MV-4-11 (cell line): ENCODE data around the gene CNTN3.
A peak's percentile ranks its signal among the peaks of the same experiment; 100 is the strongest.

Source experiments
- DNase-seq: peaks from one replicate; lab custom pipeline; 2025; lab: John Stamatoyannopoulos, UW

The CNTN3 gene

GRCh38 chr3:74614107-74614967, at the start of gene CNTN3:
TSS of gene CNTN3 (minus strand) at chr3:74614659. CDS start at chr3:74521112, 93,547 bp downstream.
- DNase-seq: no peak

DNA sequence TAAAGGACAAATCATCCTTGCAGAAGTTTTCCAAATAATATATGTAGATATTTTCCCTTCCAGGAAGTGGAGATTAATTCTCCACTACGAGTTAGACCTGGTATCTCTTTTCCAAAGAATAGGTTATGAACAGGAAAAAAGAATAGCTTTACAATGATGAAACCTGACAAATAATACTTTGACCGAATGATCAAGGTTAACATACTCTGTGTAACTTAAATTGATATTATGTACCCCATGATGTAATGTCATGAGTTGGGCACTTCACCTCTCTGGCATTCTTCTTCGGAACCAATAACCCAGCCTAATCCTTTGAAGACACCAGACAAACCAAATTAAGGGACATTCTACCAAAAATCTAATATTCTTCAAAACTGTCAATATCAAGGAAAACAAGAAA, 48.7 kb upstream of the CNTN3 start:
- no peak for DNase-seq

DNA sequence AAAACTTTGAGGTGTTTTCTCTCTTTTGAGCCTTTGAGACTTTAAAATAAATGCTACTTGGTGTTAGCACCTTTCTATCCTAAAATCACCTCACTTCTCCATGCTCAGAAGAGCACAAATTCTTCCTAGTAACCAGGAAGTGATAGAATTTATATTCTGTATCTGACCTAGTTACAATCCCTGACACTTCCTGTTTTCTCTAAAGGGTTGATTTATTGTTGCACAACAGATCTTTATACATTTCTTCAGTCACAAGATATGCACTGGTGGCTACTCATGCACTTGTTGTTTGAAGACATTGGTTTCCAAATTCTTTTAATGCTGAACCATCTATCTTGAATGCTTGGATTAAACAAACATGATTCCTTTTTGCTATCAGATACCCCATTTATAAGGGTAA, 47.2 kb upstream of the CNTN3 start:
- peak; percentile 71 for DNase-seq

GRCh38 chr3:74651885-74652284, 37.4 kb upstream of the CNTN3 start:
- peak; percentile 1 for DNase-seq

DNA sequence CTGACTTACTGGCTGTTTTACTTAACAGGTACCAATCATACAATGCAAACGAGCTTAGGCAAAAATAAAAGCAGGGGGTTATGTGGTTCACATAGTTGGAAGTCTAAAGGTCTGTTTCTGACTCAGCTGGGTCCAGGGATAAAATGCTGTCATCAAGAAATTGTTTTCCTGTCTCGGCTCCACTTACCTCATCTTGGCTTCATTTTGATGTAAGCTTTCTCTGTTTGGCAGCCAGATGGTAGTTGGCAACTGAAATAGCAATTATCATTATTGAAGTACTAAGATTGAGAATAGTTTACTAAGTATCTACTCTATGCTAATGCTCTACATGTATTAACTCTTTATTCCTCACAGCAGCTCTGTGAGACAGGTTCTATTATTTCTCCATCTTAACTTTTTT, 36.8 kb upstream of the CNTN3 start:
- no peak for DNase-seq

GRCh38 chr3:74648107-74648506, 33.6 kb upstream of the CNTN3 start:
- no peak for DNase-seq

DNA sequence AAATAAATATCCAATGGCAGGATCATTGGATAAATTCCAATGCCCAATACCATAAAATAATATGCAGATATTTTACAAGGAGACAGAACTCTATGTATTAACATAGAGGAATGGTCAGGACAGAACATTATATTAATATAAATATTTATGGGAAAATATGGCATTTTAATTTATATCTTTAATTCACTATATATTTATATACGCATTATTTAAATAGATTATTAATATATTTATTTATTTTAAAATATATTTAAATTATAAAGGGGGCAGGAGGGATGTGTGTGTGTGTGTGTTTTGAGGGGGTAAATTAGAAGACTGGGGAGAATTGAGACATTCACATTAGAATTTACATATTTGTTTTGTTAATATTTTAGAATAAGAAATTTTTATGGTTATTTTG, 31.6 kb upstream of the CNTN3 start:
- no peak for DNase-seq

GRCh38 chr3:74643636-74644035, 29.2 kb upstream of the CNTN3 start:
- DNase-seq: no peak

- DNase-seq: no peak
Observed at GRCh38 chr3:74642876-74643275, 28.4 kb upstream of the CNTN3 start.

DNA sequence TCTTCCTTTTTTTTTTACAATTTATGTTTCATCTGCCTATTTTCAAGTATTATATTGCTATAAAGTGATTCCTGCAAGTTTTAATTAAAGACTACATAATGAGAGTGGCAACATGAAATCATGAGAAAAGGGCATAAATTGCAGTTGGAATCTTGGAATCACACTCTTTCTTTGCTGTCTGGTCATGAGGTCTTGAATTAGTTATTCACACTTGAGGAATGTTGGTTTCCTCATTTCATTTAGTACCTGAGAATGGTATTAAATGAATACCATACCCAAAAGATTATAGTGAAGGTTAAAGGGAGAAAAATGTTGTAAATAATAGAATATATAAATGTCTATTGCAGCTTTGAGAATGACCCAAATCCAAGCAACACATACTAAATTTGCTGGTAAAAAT, 25.8 kb upstream of the CNTN3 start:
- no peak for DNase-seq

DNA sequence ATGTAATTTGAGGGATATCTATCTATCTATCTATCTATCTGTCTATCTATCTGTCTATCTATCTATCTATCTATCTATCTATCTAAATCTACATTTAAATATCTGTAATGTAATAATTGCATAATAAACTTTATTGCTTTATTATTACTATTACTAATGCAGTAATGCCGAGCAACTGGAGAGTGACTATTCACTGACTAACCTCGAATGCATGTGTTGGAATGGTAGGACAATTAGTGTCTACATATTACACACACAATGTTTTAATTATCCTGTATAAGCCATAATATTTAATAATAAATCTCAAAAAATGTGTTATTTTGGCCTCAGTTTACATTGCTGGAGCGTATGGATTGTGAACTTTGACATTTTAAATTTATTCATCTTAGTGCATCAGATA, 25.2 kb upstream of the CNTN3 start:
- no peak for DNase-seq

- DNase-seq: no peak
Observed at GRCh38 chr3:74636981-74637380, 22.5 kb upstream of the CNTN3 start.

- DNase-seq: no peak
Observed at GRCh38 chr3:74633021-74633420, 18.6 kb upstream of the CNTN3 start.

DNA sequence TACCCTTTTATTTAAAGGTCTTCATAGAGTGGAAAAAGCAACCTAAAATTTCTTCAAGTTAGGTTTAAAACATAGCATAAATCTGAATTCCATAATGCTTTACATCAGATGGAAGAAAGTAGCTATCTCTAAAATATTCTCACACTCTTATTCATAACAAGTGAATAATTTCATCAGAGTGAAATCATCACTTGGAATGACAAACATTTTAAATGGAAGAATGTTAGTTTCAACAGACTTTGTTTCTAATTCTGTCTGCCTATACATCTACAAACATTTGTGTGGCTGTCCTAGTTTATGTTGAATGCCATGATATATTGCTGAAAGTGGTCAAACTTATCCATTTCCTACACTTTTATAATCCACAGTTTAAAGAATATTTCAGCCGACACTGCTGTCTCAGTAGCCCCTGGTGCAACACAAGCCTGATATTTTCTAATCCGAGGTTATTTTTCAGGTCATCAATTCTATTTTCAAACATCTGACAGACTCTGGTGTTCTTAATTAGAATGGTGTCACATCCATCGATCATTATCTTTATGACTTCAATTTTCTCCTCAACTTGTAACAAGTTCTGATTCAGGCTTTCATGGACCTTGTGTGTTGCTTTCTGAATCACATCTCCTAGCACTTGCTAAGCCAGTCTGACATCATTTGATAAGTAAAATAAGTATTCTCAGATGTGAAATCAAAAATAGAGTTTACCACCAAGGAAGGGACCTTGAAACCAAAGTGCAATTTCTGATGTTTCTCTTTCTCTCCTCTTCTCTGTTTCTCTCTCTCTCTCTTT, 17.1 kb upstream of the CNTN3 start:
- DNase-seq: no peak

DNA sequence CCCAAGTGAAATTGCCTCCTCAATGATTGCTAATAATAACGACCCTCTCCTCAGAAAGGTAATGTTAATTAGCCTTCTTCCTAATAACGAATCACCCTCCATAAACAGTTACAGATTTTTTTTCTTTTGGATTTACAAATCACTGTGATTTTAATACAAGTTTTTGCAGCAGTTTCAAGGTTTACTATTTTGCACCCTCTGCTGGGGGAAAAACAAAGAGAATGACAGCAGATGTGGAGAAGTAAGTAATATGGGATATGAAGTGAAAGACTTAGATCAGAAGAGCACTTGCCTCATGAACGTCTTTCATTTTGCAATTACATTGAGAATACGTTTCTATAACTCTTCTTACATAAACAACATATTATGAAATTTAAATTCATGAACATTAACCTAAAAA, 16.1 kb upstream of the CNTN3 start:
- no peak for DNase-seq

DNA sequence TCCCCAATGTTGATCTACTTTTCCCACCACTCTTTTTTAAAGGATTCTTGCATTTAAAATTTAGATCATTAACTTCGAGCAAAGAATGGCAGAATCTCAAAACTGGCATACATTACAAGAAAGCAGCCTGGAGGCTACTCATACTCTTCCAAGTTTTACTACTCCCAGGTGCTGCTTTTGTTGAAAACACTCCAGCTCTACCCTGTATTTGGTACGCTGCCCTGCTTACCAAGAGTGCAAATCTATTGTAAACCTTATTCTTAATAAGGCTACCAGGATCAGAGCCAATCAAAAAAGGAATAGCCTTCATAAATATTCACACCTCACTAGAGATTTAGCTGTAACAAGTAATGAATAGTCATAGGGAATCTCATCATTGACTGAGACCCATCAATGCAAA, 11.6 kb upstream of the CNTN3 start:
- no peak for DNase-seq

DNA sequence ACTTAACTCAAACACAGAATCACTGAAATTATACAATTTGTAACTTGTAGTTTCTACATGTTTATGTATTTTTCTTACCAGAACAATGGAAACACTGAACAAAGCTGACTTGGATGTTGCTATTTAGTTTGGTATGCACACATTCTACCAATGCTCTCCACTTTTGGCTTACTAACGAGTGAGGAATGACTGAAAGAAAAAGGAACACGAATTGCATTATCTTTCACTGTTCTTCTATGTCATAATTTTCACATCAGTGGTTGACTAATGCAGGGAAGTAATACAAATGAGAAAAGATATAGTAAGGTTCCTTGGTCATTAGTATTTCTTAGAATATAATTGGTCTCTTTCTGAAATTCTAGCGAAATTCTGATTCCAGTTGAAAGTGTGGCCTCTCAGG, 9.8 kb upstream of the CNTN3 start:
- DNase-seq: no peak

DNA sequence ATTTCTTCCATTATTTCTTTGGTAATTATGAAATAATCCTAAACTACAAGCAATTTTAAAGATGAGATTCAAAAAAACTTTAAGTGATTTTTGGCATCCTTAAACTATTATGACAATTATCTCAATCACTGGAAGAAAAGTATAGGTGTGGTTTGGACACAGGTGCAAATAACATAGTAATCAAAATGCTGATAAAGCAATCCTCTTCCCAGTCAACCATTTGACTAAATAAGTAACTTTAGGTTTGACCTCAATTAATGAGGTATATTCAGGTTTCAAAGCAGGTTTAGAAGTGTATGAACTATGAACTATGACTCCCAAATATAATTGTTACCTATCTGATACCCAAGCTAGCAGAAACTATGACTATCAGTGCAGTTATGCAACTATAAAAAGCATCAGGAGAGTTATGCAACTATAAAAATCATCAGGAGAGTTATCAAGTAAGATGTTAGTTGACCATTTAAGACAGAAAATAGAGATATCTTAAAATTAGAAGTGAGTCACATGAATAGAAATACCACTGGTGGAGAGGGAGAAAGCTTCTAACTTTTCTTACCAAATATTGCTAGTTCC, 8.9 kb upstream of the CNTN3 start:
- no peak for DNase-seq

DNA sequence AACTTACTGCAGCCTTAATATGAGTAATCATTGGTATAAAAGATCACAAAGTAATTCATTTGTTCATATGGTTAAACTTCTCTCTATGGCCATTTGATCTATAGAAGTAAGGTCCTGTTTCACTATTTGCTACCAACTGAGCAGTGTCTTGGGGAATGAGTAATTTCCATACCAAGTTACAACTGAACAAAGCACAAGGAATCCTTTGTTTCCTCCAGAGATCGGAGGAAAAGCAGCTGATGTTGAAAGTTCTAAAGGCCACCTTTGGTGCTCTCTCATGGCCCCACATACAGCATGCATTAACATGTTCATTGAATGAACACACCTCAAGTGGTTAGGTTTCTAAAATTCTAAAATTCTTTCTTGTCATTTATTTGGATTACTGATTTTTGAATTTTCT, 7.1 kb upstream of the CNTN3 start:
- no peak for DNase-seq

DNA sequence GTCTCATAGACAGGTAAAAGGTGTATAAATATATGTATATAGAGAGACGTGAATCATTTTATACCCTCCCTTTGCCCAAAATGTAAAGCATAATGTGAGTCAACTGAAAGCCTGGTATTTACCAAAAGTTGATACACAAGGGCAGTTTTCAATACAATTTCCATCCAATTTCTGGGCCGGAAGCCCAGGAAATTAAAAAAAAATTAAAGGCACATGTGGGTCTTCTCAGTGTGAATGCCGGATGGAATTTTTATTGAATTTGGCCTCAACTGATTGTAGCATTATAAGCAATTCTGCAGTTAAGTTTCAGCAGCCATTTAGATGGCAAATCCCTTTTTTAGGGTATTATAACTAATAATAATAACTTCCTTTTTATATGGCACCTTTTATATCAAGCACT, 3.3 kb upstream of the CNTN3 start:
- no peak for DNase-seq

DNA sequence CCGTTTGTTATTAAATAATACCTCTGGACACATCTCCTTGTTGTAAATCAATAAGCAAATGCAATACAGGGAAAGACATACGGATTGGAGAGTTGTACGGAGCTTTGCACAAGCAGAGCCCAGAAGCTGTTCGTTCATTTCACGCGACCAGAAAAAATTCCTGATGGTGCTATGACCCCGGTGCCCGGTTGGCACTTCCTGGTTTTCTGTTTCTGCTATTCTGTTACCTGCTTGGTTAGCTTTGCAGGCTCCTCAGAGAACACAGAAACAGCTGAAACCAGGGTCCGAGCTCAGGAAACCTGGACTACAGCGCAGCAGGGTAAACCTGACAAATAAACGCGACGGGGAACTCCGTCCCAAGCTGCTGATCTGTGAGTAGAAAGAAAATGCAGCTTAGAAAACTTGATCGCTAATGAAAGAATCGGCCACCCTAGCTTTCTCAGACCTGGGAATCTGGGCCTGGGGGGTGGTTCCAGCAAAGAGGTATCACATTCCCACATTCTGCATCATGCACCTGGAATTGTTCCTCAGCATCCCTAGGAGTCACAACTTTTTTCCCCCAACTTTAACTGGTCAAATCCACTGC, 845 bp downstream of the CNTN3 start:
- no peak for DNase-seq

DNA sequence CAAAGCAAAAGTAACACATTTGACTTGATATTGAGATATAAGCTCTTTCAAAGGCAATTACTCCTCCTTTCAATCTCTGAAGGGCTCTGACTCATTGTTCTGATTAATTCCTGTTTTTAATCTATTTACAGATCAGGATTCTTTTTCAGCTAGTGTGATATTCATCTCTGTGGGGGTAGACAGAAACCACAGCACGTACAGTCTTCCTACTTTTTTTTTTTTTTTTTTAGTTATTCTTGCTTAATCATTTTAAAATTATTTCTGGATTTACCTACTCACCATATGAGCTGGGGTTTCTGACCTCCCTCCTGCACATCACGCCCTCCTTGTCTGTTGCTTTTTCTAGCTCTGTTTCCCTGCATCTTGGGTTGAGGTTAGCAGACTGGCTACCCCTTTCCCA, 1.4 kb downstream of the CNTN3 start:
- DNase-seq: no peak

DNA sequence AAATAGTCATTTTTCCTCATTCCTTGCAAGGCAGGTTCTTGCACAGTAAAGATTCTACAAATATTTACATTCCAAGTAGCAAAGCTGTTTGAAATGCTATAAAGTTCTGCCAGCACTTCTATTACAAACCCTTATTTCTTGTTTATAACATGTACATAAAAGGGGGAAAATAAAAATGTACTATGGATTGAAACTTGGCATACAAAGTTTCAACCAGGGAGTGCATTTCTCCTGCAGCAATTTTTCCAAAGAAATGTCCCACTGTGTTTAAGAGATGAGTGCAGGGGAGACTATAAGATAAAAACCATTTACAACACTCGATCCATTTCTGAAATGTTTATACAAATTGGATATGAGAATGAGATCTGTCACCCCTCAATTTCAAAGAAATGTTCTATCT, 3.3 kb downstream of the CNTN3 start:
- no peak for DNase-seq
